Calu3 (cell line): ENCODE results near the gene SIPA1L3. TPM values are rescaled to one million over a fixed set of nuclear protein-coding genes. Genes with fewer than 3 reads are reported as not detected.

ENCODE experiments used
- BruUV-seq: library from RNA; stranded (reverse); fragments of 400-500 nt; replicated peaks from 2 replicates; lab custom pipeline; 2021; lab: Mats Ljungman, UMichigan
- CTCF ChIA-PET: fragments of 300-600 bp; sonication (Branson Sonifier 250); formaldehyde crosslinking; loops from one replicate; lab custom pipeline; 2022; ENCODE audit warnings: antibody characterized with exemption; lab: Charles Lee
- DNase-seq: peaks from one replicate; pipeline ENCODE4 v3.0.0; 2022
- H3K27ac Mint-ChIP-seq: one replicate; pipeline ENCODE4 v1.8.0; 2022; ENCODE audit warnings: mixed read lengths; ENCODE audit not compliant: unreplicated experiment
- H3K27me3 Mint-ChIP-seq: one replicate; pipeline ENCODE4 v1.8.0; 2022; ENCODE audit warnings: mixed read lengths; ENCODE audit not compliant: unreplicated experiment
- H3K36me3 Mint-ChIP-seq: one replicate; pipeline ENCODE4 v1.8.0; 2022; ENCODE audit warnings: mild to moderate bottlenecking, moderate library complexity, mixed read lengths; ENCODE audit not compliant: insufficient read depth, unreplicated experiment
- H3K4me1 Mint-ChIP-seq: one replicate; pipeline ENCODE4 v1.8.0; 2022; ENCODE audit warnings: mild to moderate bottlenecking, low read depth, mixed read lengths; ENCODE audit not compliant: unreplicated experiment
- H3K4me3 Mint-ChIP-seq: one replicate; pipeline ENCODE4 v1.8.0; 2022; ENCODE audit warnings: mild to moderate bottlenecking, low read depth, moderate library complexity, mixed read lengths; ENCODE audit not compliant: unreplicated experiment
- H3K9me3 Mint-ChIP-seq: one replicate; pipeline ENCODE4 v1.8.0; 2022; ENCODE audit warnings: low read depth, mixed read lengths; ENCODE audit not compliant: unreplicated experiment
- CTCF ChIP-seq: fragments of 200-600 bp; IDR thresholded peaks from one replicate; pipeline ENCODE4 v1.8.0; 2022; ENCODE audit warnings: antibody characterized with exemption; ENCODE audit not compliant: unreplicated experiment
- intact Hi-C: fragments of 100-400 bp; cut with micrococcal nuclease; formaldehyde crosslinking; loops from one replicate; pipeline ENCODE4 v1.10.0; 2022; ENCODE audit not compliant: unreplicated experiment
- total RNA-seq: library from RNA; stranded (reverse); gene quantifications from 2 replicates; pipeline ENCODE4 v1.2.3, GENCODE V29; 2022

The SIPA1L3 gene
- total RNA-seq, 1 experiment from 2014 or later = 127 TPM

DNA sequence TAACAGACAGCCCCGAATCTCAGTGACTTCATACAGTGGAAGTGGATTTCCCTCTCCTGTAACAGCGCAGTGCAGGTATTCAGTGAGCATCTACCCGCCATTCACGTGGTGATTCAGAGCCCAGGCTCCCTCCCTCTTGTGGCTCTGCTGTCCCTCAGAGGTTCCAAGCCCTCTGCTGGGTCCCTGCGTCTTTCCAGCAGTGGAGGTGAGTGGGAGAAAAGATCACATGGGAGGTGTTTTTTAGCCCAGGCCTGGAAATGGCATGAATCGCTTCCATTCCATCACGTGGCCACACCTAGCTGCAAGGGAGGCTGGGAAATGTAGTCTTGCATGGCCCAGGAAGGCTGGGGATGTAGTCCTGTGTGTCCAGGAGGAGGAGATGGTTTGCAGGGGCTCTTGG lies 255.6 kb downstream of the SIPA1L3 start:
- no TSS peak for BruUV-seq
- intact Hi-C loops = no loop called here
- H3K9me3 Mint-ChIP-seq = no peaks in the 10 kb centered on the region
- peaks cover 40% of the 10 kb centered on the region for H3K36me3 Mint-ChIP-seq
- H3K27ac Mint-ChIP-seq = no peak overlapping the region
- H3K4me1 Mint-ChIP-seq = no peaks in the 10 kb centered on the region
- DNase-seq = no peak
- H3K27me3 Mint-ChIP-seq = no peaks in the 10 kb centered on the region
- no peak overlapping the region for H3K4me3 Mint-ChIP-seq
- no peak for TF ChIP-seq CTCF
- CTCF ChIA-PET = no interaction called here

DNA sequence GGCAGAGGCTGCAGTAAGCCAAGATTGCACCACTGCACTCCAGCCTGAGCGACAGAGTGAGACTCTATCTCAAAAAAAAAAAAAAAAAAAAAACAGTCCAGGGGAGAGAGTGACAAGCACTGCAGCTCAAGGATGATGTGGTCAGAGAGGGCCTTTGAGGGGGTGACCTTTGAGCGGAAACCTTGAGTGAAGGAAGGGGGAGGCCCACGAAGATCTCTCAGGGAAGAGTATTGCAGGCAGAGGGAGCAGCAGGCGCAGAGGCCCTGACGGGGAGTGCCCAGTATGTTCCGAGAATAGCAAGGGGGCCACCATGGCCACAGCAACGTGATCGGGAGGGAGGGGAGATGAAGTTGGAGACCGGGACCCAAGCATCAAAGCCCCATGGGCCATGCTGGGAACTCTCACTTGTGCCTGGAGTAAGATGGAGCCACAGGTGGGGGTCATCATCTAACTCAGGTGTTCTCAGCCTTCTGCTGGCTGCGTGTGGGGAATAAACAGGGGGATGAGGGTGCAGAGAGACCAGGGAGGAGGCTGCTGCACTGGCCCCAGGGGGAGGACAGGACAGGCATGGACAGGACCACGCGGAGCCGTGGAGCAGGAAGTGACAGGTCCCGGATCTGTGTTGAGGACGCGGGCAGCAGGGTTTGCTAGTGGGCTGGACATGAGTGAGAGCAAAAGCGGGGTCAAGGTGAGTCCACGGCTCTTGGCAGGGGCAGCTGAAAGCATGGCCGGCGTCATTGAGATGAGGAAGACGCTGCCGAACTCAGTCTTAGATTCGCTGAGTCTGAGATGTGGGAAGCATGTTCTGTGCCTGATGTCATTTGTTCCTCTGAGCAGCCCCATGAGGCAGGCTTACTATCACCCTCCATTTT lies 256.6 kb downstream of the SIPA1L3 start:
- H3K4me1 Mint-ChIP-seq = no peaks in the 10 kb centered on the region
- no peak for DNase-seq
- BruUV-seq = no TSS peak
- peaks cover 45% of the 10 kb centered on the region for H3K36me3 Mint-ChIP-seq
- H3K4me3 Mint-ChIP-seq = no peak overlapping the region
- no peak overlapping the region for H3K27ac Mint-ChIP-seq
- H3K27me3 Mint-ChIP-seq = no peaks in the 10 kb centered on the region
- CTCF ChIA-PET = no interaction called here
- H3K9me3 Mint-ChIP-seq = no peaks in the 10 kb centered on the region
- TF ChIP-seq CTCF = no peak
- intact Hi-C loops = no loop called here

GRCh38 chr19:38164526-38164925 lies 257.5 kb downstream of the SIPA1L3 start:
- Mint-ChIP-seq H3K27me3 (no peaks in the 10 kb centered on the region), H3K27ac (no peak overlapping the region), H3K9me3 (no peaks in the 10 kb centered on the region), H3K4me1 (no peaks in the 10 kb centered on the region), H3K4me3 (no peak overlapping the region), H3K36me3 (peaks cover 46% of the 10 kb centered on the region)
- intact Hi-C loops = no loop called here
- no peak for DNase-seq
- no peak for TF ChIP-seq CTCF
- BruUV-seq = no TSS peak
- CTCF ChIA-PET = no interaction called here

DNA sequence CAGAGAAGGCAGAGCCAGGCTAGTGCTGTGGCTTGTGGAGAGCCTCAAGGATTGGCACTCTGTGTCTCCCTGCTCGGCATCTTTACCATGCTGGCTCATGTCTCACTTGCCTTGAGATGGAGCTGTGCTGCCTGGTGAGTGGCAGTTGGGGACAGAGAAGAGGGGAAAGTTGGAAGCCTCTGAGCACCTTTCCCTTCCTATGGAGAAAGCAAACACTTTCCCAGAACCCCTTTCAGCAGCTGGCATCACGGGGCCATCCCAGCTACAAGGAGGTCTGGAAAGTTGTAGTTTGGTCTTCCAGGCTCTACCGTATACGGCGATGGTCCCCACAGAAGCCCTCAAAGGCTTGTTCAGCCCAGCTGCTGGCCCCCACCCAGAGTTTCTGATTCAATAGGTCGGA lies 258.3 kb downstream of the SIPA1L3 start:
- Mint-ChIP-seq H3K27me3 (no peaks in the 10 kb centered on the region), H3K36me3 (peaks cover 54% of the 10 kb centered on the region), H3K4me1 (no peaks in the 10 kb centered on the region), H3K4me3 (no peak overlapping the region), H3K9me3 (no peaks in the 10 kb centered on the region), H3K27ac (no peak overlapping the region)
- CTCF ChIA-PET = no interaction called here
- no peak for TF ChIP-seq CTCF
- DNase-seq = no peak
- no TSS peak for BruUV-seq
- intact Hi-C loops = no loop called here
